GM18505 (cell line): ENCODE data around the gene RASAL2.
"Not testable (repeated sequence)": the region's sequence is repeated elsewhere in the genome, so short reads cannot be mapped to it uniquely, and the experiment has no call there.

Experiments used
- ATAC-seq: cut with Tn5 transposase; IDR thresholded peaks from one replicate; pipeline ENCODE4 v1.9.1; 2021; ENCODE audit not compliant: unreplicated experiment
- POLR2A ChIP-seq: IDR thresholded peaks from 4 replicates; pipeline ENCODE4 v1.6.1; 2011; ENCODE audit warnings: borderline replicate concordance; ENCODE audit not compliant: insufficient read depth, insufficient read length; ENCODE audit errors: extremely low read depth

RASAL2 gene

DNA sequence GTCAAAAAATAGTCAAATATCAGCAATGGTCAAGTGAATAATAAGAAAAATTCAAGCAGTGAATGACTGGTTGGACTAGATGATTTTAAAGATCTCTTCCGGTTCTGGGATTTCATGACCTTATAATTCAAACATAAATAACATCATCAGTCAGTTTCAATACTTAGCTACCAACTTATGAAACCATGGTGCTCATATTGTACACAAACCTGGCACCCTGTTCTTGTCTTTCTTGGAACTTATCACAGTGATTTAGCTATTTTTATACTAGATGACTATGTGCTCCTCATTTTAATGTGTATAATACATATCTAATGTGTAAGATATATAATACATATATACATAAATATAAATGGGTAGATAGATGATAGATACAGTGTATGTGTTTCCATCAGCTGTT lies 245.9 kb downstream of the RASAL2 start:
- no peak for ATAC-seq
- no peak for TF ChIP-seq POLR2A

- no peak for ATAC-seq
- no peak for TF ChIP-seq POLR2A
Observed at GRCh38 chr1:178341261-178341956, 247.5 kb downstream of the RASAL2 start.

- no peak for ATAC-seq
- TF ChIP-seq POLR2A, result no peak
Observed at GRCh38 chr1:178342745-178343144, 248.8 kb downstream of the RASAL2 start.

DNA sequence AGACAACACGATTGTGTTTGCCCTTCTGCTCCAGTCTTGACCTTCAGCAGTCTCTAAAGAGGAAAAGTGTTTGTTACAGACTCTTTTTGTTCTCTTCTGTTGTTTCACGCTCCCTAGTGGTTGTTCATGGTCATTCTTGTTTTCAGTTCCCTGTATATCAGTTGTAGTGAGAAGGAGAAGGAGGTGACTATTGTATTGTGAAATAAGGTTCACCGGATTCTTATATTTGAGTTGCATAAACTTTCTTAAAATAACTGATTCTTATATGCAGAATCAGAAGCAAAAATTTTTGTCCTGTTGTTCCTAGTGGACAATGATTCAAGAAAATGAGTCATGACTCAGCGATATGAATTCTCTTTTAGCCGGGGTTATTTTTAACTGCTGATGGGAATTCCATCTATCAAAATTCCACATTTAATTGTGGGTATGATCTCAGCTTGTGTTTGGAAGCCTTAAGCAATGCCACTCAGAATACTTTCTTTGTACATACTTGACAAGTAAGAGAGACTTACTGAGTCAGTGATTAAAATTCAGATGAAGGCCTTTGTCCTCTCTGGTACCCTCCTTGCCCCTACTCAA lies 250.7 kb downstream of the RASAL2 start:
- no peak for ATAC-seq
- TF ChIP-seq POLR2A, result no peak

- ATAC-seq, result no peak
- TF ChIP-seq POLR2A, result no peak
Observed at GRCh38 chr1:178345238-178345637, 251.3 kb downstream of the RASAL2 start.

DNA sequence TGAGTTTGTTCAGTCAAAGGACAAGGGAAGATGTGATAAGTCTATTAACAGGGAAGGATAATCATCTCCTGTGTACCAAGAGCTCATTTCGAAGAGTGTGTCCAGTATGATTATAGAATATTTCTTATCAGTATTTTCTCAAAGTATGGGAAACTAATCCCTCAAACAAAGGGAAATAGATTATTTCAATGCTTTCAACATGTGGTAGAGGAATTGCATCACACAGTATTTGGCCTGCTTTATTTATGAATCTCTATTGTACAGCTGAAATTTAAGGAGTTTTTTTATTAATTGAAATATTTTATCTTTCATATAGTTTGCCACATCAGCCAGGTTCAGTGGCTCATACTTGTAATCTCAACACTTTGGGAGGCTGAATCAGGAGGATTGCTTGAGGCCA lies 251.9 kb downstream of the RASAL2 start:
- TF ChIP-seq POLR2A, result no peak
- no peak for ATAC-seq

- ATAC-seq, result no peak
- no peak for TF ChIP-seq POLR2A
Observed at GRCh38 chr1:178349801-178350200, 255.9 kb downstream of the RASAL2 start.

DNA sequence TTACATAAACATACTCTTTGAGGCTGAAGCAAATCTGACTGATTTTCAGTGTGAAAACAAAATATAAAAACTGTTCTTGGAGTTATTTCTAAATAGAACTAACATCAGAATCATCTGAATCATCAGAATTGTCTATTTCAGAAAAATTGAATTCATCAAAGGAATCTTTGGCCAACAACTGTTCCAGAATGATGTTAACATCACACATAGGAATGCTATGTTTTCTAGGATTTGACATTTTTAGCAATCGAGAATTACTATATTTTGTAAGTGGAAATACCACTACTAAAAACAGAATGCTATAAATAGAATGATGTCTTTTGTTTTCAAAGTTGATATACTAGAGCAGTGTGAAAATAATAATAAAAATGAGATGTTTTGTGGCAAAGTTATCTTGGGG lies 258.0 kb downstream of the RASAL2 start:
- ATAC-seq, result not testable (repeated sequence)

- no peak for TF ChIP-seq POLR2A
- no peak for ATAC-seq
Observed at GRCh38 chr1:178352790-178353416, 259.0 kb downstream of the RASAL2 start.

DNA sequence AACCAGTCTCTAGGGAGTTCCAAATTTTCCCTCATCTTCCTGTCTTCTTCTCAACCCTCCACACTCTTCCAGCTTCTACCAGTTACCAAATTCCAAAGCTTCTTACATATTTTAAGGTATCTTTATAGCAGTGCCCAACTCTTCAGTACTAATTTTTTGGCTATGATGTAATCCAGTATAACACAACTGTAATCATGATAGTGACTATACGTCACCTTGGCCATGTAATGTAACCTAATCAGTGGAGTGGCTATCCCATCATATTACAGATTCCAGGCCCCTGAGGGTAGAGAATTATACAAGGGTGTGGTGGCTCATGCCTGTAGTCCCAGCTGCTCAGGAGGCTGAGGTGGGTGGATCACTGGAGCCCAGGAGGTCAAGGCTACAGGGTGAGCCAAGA lies 259.6 kb downstream of the RASAL2 start:
- no peak for ATAC-seq
- no peak for TF ChIP-seq POLR2A

GRCh38 chr1:178354816-178355215 lies 260.9 kb downstream of the RASAL2 start:
- no peak for ATAC-seq
- TF ChIP-seq POLR2A, result no peak

GRCh38 chr1:178356299-178356698 lies 262.4 kb downstream of the RASAL2 start:
- no peak for ATAC-seq
- TF ChIP-seq POLR2A, result no peak

DNA sequence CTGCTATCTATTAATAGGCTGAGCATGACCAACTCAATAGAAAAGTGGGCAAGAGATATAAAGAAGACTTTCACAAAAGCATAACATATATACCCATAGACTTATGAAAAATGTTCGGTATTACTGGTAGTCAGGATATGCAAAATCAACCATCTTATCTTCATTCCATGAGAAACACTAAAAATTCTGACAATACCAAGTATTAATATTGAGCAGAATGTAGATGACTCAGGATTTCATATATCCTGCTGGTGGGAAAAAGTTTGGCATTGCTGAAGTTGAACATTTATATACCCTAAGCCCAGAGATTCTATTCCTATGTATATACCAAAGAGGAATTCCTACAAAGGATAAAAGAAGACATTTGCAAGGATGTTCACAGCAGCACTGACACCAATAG lies 264.6 kb downstream of the RASAL2 start:
- ATAC-seq, result no peak
- TF ChIP-seq POLR2A, result no peak

- no peak for ATAC-seq
- no peak for TF ChIP-seq POLR2A
Observed at GRCh38 chr1:178360421-178360820, 266.5 kb downstream of the RASAL2 start.
